ENCODE measurements around the gene ZYG11A.

Gene ZYG11A

DNA sequence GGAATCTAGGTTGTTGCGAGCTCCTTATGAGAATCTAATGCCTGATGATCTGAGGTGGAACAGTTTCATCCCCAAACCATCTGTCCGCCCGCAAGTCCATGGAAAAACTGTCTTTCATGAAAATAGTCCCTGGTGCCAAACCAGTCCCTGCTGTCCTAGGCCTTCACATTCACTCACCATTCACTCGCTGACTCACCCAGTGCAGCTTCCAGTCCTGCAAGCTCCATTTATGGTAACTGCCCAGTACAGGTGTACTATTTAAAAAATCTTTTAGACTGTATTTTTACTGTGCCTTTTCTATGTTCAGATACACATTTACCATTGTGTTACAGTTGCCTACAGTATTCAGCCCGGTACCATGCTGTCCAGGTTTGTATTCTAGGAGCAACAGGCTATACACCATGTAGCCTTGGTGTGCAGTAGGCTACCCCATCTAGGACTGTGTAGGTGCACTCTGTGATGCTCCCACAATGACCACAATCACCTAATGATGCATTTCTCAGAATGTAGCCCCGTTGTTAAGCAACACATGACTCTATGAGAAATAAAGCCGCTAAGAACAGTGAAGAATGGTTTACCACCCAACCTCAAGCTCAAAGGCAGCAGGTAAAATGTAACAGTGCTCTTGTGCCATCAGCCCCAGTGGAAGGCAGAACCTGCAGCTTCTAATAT lies 76.6 kb downstream of the ZYG11A start:
- no peak for DNase-seq

DNA sequence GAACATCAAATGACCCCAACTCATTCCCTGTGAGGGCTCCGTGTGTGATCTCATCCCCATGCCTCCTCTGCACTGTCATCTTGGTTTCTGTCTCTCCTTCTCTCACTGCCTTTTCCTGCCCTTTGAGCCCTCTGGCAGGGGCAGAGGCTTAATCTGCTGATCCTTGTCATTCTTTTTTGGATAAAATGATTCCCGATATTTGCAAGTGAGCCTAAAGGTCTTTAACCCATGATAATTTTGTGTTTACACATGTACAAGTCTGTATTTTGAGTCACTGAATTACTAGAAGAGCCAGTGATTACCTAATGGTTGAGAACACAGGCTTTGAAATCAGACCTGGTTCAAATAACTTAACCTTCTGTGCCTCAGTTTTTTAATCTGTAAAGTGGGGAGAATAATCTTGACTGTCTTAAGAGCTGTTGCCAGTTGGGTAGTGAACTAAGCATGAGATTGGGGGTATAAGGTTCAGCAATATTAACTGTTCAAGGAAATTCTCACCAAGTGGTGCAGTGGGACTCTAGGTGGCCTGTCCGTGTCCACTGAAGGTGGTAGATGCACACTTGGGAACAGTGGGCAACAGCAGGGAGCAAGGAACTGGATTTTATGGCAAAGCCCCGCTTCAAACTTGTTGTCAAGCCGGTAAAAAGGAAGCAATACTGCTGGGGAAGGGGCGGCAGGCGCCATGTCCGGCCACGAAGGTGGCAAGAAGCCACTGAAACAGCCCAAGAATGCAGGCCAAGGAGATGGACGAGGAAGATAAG lies 77.3 kb downstream of the ZYG11A start:
- no peak for DNase-seq

DNA sequence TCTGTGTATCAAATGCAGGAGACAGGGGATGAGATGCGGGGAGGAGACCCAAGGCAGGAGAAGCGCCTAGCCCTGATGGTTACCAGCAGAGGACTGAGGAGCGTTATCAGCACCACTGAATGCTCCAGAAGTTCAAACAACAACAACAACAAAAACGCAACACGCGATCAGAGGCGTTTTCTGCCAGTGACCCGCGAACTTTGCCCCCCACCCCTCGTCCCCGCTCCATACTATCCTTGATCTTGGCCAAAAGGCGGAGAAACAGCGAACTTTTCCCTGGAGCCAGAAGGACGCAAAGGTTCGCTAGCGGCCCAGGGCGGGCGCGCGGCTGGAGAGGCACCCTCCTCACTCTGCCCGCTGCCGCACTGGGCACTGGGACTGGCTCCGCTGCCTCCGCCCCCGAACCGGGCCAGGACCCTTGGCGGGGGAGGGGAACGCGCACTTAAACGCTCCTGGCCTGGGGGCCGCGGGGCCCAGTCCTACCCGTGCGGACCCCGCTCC lies 78.3 kb downstream of the ZYG11A start:
- no peak for DNase-seq

DNA sequence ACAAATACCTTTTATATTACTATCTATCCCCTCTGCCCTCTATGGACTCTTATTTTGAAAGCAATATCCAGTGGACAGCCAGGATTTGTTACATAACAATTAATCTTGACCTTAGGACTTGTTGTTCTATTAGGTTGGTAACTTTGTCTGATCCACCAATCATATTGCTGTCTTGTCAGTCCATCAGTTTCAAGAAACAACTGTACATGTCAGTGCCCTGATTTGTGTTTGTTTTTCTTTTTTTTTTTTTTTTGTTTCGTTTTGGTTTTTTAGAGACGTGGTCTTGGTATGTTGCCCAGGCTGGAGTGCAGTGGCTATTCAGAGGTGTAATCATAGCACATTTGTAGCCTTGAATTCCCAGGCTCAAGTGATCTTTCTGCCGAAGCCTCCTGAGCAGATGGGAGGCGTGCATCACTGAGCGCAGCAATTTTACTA lies 83.0 kb downstream of the ZYG11A start:
- no peak for DNase-seq

DNA sequence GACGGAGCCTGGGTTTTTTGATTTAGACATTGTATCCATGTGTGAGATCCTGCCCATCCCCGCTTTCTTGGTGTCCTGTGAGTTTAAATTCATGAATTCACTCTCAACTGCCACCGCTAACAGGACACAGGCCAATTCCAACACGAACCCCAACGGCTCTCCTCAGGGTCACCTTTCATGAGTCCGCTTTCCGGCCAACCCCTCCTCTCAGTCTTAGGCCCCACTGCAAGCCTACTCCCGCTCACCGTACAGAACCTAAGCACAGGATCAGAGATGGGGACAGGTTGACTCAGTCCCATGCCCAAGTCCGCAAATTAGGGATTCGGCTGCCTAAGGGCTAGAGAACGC lies 84.3 kb downstream of the ZYG11A start:
- no peak for DNase-seq

DNA sequence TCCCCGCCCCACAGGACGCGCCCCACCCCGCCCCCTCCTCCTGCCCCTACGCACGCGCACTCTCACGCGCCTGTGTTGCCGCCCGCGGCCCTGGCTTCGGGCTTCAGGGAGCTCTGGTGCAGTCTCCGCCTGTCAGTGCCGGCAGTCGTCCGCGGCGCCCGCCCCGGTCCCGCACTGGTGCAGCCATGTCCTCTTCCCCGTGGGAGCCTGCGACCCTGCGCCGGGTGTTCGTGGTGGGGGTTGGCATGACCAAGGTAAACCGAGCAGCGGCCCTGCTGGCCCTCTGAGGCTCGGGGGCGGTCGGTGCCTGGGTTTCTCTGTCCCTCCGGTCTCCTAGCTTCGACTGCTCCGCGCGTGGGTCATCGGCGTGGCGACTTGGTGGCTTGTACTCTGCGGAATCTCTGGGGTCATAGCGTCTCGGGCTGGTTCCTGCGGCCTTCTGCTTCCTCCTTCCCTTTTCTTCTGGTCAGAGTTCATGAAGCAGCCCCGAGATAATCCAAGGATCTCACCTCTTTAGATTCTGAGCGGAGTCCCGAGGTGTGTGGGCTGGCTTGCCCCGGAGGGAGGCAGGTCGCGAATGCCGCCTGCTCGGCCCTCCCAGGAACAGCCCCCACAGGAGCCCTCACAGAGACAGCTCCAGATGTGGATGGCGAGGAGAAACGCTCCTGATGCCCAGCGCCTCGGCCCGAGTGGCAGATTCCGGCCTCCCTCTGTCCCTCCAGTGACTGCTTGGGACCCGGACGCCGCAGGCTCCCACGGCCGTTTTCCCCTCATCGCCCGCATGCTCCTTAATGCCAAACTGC lies 84.9 kb downstream of the ZYG11A start, which contains the start of gene SCP2:
Gene SCP2 (plus strand): TSS at position 65 of the 803 bp plus-strand sequence. CDS start 121 bp downstream, at position 186.
- DNase-seq: peak; percentile 63

DNA sequence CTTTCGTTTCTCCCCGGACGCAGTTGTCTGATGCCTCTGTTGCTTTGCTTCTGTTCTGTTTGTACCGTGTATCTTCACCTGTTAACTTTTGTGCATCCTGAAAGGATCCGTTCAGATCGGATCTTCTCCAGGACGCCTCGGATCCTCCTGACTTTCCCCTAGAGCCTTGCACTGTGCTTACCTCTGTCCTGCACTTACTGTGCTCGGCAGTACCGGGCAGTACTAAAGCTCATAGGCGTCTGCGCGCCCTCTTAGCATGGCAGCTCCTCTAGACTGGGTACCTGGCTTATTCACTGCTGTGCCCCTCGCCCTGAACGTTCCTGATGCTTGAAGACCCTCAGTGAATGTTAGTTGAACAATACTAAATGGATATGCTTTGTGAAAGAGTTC lies 85.5 kb downstream of the ZYG11A start:
- no peak for DNase-seq

DNA sequence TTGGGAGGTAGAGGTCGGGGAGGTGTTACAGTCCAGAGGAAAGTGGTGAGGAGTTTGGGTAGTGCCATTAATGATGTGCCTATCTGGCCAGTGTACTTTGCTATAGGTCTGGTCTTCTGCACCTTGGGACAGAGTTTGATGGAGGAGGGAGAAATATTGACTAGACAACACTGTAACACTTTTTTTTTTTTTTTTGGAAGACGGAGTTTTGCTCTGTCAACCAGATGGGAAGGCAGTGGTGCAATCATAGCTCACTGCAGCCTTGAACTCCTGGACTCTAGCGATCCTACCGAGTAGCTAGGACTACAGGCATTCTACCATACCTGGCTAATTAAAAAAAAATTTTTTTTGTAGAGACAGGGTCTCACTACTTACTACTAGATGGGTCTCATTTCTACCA lies 86.5 kb downstream of the ZYG11A start:
- no peak for DNase-seq

DNA sequence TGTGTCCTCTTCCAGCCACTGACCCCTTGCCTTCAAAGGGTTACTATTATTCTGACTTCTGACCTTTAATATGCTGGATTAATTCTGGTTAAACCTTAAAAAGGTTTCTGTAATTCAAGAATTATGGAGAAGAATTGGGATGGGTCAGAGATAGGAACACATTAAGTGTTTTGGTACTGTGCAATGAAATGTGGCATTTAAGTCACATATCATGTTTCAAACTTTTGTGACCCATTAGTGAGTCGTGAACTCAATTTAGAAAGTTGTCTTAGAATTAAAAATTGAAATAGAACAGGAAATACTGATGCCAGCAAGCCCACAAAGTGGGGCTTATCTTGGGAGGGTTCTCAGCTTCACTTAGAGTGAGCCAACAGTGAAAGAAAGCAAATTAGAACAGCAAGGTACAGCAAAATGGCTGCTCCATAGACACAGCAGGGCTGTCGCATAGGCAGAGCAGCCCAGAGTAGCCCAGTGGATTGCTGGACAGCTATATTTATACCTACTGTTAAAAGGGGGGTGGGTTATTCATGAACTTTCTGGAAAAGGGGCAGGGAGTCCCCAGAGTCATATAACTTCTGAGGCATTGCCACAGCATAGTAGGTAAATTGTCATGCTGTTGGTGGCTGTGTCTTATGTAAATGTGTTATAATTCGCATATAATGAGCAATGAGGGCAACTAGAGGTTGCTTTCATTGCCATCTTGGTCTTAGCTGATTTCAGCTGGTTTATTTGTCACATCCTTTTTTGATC lies 95.0 kb downstream of the ZYG11A start:
- no peak for DNase-seq

DNA sequence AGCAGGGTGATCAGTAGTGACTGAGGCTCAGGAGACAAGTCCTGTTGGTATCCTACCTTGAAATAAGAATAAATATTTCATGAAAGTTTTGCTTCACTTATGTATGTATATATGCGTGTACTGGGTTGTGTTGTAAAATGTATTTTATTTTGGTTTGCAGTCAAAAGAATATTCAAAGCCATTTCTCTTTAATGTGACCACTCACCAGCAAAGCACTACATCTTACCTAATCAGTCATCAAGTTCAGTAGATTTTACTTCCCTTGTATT lies 95.6 kb downstream of the ZYG11A start:
- no peak for DNase-seq

DNA sequence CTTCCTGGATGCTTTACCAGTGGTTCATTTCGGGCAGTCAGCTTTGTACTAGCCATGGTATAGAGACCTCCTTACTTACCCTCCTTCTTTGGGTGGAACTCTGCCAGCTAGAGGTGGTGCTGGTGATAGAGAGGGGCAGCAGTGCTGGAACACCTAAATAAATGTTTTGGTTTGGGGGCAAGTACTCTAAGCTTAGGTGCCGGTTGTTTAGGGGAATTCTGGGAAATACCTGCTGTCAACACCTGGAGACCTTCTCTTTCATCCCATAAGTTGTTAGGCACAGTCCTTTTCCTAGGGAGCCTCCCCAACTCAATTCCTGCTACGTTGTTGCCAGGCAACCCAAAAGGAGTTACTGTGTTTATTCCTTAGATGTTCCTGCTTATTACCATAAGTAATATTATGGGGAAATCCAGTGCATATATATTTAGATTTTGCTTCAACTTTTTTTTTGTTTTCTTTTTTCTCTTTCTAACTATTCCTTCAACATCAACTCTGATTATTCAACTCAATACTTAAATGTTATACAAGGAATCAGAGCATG lies 101.4 kb downstream of the ZYG11A start:
- DNase-seq: no peak

DNA sequence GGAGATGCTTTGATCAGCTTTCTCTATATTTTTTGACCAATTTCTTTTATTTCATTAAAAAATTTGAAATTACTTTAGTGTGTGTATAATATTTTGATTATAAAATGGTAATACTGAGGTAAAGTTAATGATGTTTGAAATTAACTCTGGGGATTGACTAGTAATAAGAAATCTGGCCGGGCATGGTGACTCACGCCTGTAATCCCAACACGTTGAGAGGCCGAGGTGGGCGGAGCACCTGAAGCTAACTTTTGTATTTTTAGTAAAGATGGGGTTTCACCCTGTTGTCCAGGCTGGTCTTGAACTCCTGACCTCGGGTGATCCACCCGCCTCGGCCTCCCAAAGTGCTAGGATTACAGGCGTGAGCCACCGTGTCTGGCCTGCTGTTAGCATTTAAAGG lies 102.0 kb downstream of the ZYG11A start:
- no peak for DNase-seq
